LNCaP clone FGC (cell line): Measurements from ENCODE around the gene DNAJC13.

Experiments
- DNase-seq: peaks from one replicate; pipeline ENCODE4 v3.0.0-alpha.2; 2011; ENCODE audit warnings: low read depth
- H3K4me3 ChIP-seq: 2 replicates; pipeline ENCODE4 v1.5.1; 2011; ENCODE audit warnings: mild to moderate bottlenecking, low read depth, low read length, control low read depth
- CTCF ChIP-seq: IDR thresholded peaks from 2 replicates; pipeline ENCODE4 v1.5.1; 2012; ENCODE audit warnings: mild to moderate bottlenecking; ENCODE audit not compliant: control insufficient read depth, insufficient read depth; ENCODE audit errors: extremely low read depth

Gene DNAJC13

GRCh38 chr3:132405609-132406299, 11.5 kb upstream of the DNAJC13 start:
- DNase-seq: no peak
- no peak for TF ChIP-seq CTCF
- H3K4me3 ChIP-seq: no peak overlapping the region

- no peak for DNase-seq
- no peak overlapping the region for H3K4me3 ChIP-seq
- no peak for TF ChIP-seq CTCF
These were observed 10.7 kb upstream of the DNAJC13 start for GRCh38 chr3:132406587-132406986.

GRCh38 chr3:132407025-132407424, 10.3 kb upstream of the DNAJC13 start:
- no peak for TF ChIP-seq CTCF
- no peak overlapping the region for H3K4me3 ChIP-seq
- no peak for DNase-seq

- no peak overlapping the region for H3K4me3 ChIP-seq
- no peak for TF ChIP-seq CTCF
- no peak for DNase-seq
These were observed 2.5 kb upstream of the DNAJC13 start for GRCh38 chr3:132414841-132415240.

GRCh38 chr3:132416161-132416560, 1.1 kb upstream of the DNAJC13 start:
- DNase-seq: no peak

GRCh38 chr3:132417695-132418411, 551 bp downstream of the DNAJC13 start:
- DNase-seq: peak; percentile 34
- no peak for TF ChIP-seq CTCF
- H3K4me3 ChIP-seq: peak overlapping the region; percentile 100

More at GRCh38 chr3:132416161-132416560, 1.1 kb upstream of the DNAJC13 start:
- TF ChIP-seq CTCF: no peak
- no peak overlapping the region for H3K4me3 ChIP-seq
